Renal cortex interstitium (tissue), 11 donors: ENCODE measurements around the gene GRIK4. TPM values are rescaled to one million over a fixed set of nuclear protein-coding genes. Genes with fewer than 3 reads are reported as not detected.
"Not testable (repeated sequence)": the region's sequence is repeated elsewhere in the genome, so short reads cannot be mapped to it uniquely, and the experiment has no call there.

Experiments used
- DNase-seq, 11 donors: peaks; one replicate each; pipeline ENCODE4 v3.0.0-alpha.2; 2013; ENCODE audit warnings: low read depth in 9 of 11, low spot score in 4 of 11; ENCODE audit errors: extremely low read depth in 1 of 11
- polyA plus RNA-seq, 3 donors: library from polyadenylated mRNA; unstranded; fragments of 120-200 nt; gene quantifications; one replicate each; pipeline ENCODE4 v1.2.1, GENCODE V29; 2013; ENCODE audit not compliant: insufficient read length in 3 of 3

GRIK4 gene
- polyA plus RNA-seq, 3 donors = 1.0 to 1.4 (median 1.2) TPM

DNA sequence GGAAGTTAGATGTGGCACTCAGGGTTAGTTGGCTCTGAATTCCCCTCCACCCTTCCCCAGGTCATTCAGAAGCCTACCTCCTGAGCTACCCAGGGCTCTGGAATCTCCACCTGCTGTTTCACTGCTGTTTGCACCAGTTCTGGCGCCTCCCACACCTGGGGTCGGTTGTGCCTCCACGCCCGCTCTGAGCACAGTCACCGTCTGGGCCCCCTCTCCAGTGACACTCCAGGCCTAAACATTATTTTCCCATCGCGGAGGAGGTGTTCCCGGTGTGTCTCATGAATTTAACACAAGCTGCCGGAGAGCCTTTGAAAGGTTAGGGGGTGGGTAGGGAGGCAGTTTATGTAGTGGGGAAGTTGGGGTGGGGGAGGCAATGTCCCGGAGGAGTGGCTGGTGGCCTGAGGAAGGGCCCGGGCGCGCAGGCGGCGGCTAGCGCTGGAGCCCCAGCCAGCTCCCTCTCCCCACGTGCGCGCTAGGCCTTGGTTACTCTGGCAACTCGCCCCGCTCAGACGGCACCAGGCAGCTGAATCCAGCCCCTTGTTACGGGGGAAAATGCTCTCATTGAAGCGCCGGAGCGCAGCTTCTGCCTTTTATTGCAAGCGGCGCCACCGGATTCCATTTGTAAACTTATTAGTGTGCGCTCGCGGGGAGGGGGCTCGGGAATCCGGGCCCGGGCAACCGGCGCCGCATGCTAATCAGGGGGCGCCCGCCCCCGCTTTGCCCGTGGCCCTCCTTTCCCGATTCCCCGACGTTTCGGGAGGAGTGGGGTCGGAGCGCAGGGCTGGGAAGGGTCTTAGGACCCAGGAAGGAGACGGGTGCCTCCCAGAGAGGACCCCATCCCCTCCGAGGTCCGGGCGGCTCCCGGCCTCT, 52.4 kb downstream of the GRIK4 start:
- peak in 6 of 11 donors; percentile 58 to 82 (median 70) for DNase-seq

DNA sequence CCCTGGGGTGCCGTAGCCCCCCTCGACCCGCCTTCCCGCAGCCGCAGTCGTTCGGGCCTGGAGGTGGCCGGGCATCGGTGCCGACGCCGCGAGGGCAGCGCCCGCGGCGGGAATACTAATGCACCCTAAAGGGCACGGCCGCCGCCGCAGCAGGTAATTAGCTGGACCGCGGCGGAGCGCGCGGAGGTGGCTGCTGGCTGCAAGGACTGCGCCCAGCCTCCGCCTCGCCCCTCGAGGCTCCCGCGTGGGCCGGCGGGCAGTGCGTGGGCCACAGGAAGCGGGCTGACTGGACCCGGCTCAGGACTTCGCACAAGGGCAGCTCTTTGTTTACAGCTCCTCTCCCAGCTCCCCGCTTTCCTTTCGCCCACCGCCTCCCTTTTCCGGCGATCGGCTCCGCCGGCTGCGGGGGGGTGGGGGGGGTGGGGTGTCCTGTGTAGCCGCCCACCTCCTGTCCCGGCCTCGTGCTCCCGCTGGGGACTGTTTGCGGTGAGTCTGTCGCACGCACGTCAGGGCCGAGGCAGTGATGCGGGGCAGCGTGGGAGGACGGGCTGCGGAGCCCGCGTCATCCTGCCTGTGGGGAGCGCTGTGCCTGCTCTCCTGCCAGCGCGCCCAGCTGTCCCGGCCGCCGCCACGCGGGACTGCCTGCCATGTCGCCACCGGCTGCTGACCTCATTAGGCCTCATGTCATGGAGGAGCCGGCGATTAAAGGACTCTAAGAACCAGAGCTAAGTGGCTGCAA, 53.2 kb downstream of the GRIK4 start:
- peak in 4 of 11 donors; percentile 37 to 64 (median 50) for DNase-seq

DNA sequence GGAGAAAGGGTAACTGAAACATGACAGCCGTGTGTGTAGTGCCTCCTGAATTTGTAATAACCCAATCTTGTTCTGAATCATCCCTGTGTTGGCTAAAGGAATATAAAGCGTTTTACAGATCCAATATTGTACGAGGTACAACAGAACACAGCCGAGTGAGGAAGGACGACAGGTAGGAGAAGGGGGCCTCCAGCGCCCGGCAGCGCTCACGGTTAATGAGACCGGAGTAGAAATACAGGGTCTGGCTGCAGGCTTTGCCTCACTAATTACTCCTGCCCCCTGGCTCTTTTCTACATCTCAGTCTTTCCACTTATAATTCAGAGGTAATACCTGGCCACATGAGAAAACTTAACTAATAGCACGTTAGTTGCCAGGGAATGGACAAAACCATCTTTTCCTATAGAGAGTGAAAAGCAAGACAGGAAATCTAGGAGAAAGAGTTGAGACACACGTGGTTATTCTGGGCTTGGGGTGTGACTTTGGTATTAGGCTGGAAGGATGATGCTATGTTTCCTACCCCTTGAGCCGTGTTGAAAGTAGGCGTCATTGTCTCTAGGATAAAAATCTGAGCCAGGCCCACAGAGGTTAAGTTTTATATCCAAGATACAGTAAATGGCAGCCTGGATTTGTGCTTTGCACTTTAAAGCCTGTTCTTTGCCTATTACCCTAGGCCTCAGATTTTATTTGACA, 54.1 kb downstream of the GRIK4 start:
- DNase-seq = no peak

DNA sequence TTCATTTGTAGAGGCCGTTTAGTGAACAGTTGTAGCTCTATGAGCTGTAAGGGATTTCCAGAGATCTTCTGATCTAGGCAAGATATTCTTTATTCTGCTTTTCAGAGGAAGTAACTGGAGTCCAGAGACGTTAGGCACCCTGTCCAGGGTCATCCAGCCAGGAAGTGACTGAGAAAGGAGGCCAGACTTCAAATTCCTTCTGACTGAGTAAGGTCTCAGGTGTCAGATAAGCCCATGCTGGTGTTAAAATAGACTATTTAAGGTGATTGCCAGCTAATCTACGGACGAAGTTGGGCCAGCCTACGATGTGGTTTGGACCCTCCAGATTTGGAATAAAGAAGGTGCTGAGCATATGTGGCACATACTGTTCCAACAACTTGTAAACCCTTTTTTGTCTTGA, 54.6 kb downstream of the GRIK4 start:
- no peak for DNase-seq

DNA sequence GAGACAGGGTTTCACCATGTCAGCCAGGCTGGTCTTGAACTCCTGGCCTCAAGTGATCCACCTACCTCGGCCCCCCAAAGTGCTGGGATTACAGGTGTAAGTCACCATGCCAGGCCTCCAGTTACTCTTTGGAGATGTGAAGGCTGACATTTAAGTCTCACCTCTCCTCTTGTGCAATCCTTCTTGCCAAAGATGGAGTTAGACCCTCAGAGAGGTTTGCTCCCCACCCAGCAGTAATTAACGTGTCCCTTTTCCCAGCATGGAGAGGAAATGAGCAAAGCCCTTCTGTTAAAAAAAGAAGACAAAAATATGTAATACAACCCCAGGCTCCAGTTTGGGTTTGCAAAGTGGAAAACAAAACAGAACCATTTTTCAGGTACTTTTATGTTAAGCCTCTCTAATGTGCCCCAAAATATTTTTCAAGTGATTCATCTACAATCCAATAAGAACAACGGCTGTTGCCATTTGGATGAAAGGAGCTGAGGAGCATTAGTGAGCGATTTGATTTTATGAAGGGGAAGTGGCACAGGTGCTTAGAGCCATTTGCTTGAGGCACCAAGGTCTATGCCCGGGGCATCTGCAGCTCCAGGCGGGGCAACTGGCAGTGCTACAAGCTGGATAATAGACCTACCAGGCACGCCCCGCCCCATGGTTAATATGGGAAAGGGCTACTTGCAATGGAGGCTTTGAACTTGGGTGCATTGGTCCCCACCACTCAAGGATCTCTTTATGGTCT, 57.2 kb downstream of the GRIK4 start:
- DNase-seq = no peak

DNA sequence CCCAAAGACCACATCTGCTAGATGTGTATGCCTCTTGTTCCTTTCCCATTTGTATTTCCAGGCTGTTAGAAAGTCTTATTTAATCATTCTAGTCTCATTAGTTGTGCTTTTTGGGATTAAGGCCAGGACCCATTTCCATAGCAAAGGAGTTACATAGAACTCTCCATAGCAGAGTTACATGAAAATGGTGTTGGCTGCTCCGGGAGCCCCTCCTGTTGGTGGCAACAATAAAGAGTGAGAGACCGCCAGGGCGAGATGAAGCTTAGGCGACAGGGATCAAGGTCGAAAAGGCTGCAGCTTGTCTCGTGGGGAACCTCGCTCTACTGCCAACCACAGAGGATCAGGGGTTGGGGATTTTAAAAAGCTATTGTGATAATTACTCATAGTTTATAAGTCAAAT, 58.3 kb downstream of the GRIK4 start:
- DNase-seq = no peak

DNA sequence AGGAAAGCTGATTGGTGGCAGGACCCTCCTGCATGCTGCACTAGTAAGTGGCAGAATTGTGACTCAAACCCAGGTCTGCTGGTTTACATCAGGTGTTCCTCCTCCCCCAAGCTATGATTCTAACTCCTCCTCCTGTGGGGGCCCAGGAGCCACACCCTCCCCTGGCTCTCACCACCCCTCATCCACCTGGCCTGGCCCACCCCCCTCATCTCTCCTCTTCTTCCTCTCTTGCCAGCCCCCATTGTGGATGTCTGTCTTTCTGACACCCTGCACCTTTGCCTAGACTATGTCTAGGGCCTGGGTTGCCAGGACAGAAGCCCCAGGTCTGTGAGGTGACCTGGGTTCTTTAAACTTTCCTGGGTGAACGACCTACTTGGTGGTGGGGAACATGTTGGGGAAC, 59.9 kb downstream of the GRIK4 start:
- DNase-seq = no peak

DNA sequence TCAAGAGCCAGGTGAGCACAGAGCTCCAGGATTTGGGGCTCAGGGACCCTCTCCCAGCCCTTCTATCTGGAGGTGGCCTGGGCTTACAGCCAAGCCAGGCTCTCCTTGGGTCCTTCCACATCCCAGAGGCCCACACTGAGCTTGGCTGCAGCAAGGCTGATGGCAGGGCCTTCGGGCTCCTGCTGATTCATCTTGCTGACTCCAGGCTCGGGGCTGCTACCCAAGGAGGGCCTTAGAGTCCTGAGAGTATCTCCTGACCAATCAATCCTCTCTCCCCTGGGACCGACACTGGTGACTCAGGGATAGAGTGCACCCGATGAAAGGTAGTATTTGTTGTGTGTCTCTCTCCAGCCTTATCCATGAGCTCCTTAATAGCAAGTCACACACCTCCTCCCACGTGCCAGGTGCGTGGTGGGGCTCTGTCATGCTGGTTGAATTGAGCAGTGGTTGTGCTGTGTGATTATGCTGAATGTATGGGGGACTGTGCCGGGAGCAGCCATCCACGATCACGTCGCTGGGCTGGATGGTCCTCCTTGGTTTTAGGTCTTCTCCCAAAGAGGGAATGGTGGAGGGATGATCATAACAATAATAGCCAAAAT, 62.3 kb downstream of the GRIK4 start:
- no peak for DNase-seq

DNA sequence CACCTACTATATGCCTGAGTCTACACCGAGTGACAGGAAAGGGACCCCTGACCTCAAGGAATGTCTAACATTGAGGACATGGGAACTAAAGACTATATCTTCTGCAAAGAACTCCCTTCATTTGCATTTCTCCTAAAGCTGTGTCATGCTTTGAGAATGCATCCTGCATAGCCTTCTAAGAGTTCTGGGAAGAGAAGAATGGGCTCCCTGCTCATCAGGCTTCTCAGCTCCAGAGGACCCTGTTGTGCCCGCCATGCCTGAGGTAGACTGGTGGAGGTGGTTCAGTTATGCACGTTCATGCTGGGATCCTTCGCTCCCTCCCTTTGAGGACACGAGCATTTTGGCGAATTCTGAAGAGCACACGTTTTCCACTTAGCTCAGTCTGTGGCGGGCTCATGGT, 63.3 kb downstream of the GRIK4 start:
- no peak for DNase-seq

DNA sequence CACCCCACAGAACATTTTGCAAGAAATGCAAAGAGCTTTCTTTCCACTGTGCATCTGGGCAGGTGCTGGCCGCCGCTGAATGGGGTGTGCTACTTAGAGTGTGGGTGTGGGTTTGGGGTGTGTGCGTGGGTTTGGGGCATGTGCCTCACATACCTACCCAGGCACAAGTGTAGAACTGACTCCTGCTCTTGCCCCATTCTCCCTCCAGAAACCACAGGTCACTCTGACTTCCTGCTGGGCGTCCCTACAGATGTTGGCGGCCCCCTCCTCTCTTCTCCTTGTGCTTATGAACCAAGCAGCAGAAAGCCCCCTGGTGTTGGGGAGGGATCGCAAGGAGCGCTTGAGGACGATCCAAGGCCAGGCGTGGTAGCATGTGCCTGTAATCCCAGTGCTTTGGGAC, 63.9 kb downstream of the GRIK4 start:
- DNase-seq = no peak

DNA sequence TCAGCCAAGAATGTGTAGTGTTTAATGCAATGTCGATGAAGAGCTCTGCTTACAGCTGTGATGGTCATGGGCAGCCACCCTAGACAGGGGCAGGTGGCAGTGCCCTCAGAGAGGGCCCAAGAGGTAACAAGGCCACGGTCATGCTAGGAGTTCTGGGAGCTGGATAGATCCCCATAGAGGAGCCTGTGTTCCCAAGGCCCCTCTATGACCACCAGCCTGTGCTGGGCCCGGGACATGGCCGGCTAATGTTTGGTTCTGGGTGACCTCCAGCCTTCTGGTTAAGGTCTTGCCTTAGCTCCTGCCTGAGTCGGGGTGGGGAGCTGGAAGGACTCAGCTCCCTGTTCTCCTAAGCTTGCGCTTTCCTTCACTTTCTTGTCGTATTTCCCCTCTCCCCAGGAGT, 65.1 kb downstream of the GRIK4 start:
- no peak for DNase-seq

DNA sequence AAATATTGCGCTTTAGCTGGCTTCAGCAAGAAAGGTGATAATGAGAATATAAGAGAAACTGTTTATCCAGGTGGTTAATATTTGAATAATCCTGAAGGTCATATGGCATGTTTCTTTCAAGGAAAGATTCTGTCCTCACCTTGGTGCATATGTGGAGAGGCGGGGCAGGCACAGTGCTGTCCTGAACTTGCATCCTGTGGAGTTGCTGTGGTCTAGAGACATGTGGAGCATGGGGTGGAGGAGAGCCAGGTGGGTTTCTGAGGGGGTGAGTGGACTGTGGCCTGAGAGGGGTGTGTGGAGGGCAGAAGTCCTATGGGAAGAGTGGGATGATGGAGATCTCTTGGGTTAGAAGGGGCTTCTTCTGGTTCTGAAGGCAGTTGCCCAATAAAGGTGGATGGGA, 65.5 kb downstream of the GRIK4 start:
- DNase-seq = no peak

DNA sequence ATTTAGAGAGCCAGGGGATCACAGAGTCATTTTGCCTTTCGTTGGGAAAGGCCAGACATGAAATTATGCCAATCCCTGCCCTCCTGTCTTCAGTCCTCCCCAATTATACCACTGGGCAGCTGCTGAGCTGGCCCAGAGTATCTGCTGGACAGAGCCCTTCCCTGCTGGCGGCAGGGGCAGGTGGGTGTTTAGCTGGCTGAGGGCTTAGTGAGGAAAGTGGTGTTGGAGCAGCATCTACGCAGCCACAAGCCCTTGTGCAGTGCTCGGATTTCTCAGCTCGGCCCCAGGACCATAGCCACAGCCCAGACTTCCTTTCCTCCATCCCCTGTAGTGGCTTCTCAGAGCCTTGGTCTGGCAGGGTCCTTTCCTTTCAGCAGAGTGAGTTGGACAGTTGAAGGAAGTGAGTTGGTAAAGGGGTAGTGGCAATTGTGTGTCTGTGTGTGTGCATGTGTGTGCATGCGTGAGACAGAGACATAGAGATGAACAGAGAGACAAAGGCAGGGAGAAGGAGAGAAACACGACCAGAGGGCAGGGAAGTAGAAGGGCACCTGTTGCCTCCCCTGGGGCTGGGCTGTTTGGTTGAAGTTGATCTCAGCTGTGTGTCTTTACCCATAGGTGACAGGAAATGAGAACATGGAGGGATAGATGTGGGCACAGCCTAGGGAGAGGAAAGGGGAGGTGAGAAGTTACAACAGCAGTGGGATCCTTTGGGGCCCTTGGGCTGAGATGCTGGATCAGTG, 66.2 kb downstream of the GRIK4 start:
- no peak for DNase-seq

DNA sequence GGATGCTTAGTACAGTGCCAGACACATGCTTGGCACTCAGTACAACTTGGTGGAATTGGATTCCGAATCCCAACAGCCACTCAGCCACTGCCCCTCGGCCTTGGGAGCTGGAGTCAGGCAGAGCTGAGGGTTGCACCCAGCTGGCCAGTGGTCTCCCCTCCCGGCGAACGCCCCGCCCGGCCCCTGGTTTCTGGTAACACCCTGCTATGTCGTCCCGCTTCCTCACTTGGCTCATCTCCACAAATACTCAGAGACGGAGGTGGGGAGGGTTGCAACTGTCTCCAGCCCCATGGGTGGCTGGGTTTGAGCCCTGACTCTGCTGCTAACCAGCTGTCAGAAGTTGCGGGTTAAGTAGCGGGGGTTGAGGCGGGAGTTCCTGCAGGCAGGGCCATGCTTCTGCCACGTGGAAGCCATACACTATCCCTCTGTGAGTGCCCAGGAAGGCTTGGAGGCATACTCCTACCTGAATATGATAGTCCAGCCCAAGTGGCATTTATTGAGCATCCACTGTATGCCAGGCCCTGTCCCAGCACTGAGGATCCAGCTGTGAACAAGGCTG, 67.1 kb downstream of the GRIK4 start:
- no peak for DNase-seq

DNA sequence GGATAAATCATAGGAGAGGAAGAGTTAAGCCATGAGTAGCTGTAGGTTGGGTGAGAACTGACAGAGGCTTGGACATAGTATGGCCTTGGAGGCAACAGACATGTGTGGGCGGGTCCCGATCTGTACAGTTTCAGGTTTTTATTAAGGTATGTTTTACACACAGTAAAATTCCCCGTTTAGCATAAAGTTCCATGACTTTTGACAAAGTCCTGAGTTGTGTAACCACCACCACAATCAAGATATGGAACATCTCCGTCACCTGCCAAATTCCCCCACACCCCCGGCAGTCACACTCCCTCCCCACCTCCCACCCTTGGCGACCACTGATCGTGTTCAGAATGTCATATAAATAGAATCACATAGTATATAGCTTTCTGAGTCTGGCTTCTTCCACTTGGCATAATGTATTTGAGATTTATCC, 68.1 kb downstream of the GRIK4 start:
- no peak for DNase-seq

DNA sequence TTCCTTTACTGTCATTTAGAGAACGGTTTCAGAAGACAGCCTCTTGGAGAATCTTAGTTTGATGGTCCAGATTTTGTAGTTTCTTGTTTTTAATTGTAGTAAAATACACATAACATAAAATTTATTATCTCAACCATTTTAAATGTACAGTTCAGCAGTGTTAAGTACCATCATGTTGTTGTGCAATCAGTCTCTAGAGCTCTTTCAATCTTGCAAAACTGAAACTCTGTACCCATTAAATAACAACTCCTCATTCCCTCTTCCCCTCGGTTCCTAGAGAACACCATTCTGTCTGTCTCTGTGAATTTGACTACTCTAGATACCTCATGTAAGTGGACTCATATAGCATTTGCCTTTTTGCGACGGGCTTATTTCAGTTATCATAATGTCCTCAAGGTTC, 69.8 kb downstream of the GRIK4 start:
- DNase-seq = no peak

DNA sequence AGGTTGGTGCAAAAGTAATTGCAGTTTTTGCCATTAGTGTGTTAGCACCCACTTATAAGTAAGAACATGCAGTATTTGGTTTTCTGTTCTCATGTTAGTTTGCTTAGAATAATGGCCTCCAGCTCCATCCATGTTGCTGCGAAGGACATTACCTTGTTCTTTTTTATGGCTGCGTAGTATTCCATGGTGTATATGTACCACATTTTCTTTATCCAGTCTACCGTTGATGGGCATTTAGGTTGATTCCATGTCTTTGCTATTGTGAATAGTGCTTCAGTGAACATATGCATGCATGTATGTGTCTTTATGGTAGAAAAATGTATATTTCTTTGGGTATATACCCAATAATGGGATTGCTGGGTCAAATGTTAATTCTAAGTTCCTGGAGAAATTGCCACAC, 71.0 kb downstream of the GRIK4 start:
- DNase-seq = not testable (repeated sequence)

DNA sequence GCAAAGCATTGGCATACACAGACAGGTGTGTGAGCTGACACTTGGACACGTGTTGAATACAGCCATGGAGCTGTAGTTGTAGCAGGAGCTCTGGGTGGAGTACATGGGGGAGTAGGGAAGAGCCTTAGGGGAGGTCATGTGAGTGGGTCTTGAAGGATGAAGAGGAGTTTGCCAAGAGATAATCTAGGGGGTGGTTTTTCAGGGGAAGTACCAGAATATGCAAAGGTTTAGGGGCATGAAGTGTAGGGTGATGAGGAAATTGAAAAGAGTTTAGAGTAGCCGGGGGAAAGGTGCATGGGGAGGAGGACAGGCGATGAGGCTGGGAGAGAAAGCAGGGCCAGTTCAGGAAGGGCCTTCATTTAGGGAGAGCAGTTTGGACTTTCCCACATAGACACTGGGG, 74.5 kb downstream of the GRIK4 start:
- no peak for DNase-seq
